Activated CD4-positive, alpha-beta T cell treated with anti-CD3 and anti-CD28 coated beads for 24 hours (primary cell): ENCODE data around the gene KDF1.

ENCODE experiments used
- DNase-seq, 2 donors: peaks; one replicate each; pipeline ENCODE4 v3.0.0-alpha.2; 2020; ENCODE audit warnings: low read depth in 2 of 2

The KDF1 gene

DNA sequence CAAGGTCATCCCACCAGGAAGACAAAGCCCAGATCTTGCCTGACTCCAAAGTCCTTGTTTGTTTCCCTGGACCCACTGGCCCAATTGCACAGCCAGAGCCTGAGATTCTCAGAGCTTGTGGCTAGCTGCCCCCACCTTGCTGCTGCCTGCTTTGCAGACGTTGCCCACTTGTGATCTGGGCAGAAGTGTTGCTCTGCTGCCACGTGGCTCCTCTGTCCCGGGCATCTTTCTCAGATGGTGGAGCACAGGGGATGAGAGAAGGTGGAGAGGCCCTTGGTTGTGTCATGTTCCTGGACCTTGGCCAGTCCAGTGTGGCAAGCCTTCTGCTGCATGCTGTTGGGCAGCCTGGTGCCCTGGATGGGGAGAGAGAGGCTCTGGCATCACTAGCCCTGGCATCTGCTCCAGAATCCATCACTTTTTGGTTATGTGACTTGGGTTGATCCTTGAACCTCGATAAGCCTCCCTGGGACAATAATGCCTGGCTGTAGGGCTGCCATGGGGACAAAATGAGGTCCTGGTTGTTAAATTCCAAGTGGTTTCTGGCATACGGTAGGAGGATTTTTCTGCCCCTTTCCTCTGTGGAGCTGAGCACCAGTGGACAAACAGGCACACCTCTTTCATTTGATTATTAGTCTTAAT lies 44.9 kb downstream of the KDF1 start:
- no peak for DNase-seq

DNA sequence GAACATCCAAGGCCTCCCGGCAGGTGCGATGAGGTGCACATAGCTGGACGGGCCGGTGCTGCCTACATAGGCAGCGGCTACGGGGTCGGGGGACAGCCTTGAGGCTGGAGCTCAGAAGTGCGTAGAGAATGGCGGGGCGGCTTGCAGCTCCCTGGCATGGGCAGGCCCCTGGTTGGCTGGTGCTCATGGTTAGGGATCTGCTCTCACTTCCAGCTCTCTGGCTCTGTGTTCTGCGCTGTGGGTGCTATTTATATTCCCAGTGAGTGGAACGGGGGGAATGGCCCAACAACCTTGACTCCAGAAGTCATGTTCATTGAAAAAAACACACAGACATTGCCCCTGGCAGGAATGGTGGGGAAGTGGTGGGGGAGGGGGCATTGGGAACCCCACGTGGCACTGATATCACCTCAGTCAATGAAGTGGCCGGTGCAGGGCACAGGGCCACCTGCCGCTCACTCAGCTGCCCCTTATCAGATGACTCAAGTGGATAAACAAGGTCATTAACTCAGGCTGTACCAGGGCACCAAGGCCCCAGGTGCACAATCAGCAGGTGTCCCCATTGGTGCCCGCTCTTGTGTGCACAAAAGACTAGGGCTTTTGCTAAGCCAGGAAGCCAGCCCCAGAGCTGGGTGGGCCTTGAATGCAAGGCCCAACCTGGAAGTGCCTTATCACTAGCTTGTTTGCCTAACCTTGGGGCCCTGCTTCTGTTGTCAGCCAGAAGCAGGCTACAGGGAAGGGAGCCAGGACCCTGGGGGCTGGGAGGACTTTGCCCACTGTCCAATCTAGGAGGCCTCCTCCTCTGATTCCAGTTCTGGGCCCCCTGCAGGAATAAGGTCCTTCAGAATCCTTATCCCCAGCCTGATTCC lies 46.3 kb downstream of the KDF1 start, which contains the start of gene NR0B2:
TSS of gene NR0B2 (minus strand) at position 222 of the 866 bp plus-strand sequence. CDS start at position 187, 35 bp downstream.
- DNase-seq: no peak

DNA sequence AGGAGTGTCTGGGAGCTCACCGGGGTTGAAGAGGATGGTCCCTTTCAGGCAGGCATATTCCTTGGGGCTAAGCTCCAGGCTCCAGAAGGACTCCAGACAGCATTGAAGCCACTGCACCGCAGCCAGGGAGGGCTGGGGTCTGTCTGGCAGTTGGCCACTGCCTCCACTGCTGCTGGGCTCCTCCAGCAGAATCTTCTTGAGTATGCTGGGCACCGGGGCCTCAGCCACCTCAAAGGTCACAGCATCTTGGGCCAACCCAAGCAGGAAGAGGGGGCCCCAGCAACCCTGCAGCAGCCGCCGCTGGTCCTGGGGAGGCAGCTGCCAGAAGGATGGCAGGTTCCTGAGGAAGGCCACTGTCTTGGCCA lies 46.9 kb downstream of the KDF1 start:
- no peak for DNase-seq

DNA sequence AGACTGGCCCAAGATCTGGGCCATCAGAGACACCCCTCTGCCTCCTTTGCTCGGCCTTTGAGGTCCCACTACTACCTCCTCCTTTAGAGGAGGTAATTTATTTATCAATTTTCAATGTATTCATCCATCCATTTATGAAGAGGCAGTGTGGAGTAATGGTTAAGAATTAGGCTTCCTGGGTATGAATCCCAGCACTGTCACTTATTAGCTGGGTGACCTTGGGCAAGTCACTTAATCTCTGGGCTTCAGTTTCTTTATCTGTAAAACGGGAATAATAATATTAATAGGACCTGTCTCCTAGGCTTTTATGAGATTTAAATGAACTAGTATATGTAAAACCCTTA lies 48.1 kb downstream of the KDF1 start:
- no peak for DNase-seq

DNA sequence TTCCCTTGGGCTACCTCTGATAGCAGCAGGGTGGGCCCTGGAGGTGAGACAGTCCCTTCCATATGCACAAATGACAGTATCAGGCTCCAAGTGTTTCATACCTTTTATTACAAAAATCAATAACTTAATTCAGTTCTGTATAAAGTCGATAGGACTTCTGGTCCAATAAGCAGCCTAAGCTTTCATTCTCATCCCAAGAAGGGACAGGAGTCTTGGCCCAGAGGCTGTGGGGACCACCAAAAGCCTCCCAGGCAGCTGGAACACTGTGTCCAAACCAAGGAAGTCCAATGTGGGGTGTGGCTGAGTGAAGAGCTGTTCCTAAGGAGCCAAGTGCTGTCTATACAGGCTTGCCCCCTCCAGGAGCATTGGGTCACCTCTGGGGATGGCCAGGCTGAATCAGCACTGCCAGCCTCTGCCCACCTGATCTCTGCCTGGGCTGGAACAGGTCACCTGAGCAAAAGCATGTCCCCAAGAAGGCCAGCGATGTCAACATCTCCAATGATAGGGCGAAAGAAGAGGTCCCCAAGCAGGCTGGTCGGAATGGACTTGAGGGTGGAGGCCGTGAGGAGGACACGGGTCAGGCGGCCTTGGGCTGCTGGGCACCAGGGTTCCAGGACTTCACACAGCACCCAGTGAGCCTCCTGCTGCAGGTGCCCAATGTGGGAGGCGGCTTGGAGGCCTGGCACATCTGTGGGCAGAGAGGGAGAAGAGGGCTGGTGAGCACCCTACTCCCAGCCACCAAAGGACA lies 48.7 kb downstream of the KDF1 start:
- DNase-seq: no peak

DNA sequence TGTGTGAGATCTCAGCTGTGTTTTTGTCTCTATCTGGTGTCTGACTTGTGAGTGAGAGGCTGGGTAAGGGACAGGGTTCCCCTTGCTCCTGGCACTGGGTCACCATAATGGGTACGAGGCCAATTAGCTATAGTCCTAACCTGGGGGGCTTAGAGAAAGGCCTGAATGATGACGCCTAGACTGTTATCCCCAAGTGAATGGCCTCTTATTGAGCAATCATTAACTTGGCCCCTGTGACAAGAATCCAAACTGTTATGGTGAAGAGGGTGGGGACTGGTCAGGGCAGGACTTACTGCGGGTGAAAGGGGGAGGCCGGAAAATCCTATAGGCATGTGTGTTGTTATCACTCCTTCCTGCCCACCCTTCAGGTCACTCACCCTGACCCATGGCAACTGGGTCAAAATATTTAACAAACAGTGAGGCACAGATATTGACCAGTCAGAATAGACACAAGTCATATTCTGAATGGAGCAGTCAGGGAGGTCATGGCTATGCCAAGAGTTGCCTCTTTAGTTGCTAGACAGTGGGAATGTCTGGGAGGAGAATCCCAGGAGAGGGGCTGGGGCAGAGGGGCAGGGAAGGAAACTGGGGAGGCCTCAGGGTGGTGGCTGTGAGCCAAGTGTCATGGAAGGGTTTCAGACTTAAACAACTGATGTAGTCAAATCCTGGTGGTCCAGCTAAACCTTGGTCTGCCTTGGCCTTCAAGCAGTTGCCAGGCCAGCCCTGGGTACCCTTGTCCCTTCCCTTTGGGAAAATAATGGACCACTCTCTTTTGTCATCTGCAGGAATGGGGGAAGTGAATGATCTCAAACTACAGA lies 49.7 kb downstream of the KDF1 start:
- DNase-seq: no peak

DNA sequence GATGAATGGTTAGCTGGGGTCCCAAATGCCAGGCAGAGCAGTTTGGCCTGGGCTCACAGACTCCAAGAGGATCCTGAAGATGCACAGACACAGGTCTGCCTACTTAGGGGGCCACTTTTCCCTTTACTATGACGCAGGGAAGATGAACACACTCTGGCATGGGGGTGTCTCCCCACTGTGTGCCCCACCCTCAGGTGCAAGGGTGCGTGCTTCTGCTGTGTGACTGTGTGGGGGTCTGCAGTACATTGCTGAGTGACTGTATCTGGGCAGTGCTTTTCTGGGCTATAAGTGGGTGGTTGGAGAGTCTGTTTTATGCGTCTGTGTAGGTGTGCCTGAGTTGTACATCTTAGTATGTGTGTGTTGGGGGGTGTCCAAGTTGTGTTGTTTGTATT lies 50.3 kb downstream of the KDF1 start:
- no peak for DNase-seq

DNA sequence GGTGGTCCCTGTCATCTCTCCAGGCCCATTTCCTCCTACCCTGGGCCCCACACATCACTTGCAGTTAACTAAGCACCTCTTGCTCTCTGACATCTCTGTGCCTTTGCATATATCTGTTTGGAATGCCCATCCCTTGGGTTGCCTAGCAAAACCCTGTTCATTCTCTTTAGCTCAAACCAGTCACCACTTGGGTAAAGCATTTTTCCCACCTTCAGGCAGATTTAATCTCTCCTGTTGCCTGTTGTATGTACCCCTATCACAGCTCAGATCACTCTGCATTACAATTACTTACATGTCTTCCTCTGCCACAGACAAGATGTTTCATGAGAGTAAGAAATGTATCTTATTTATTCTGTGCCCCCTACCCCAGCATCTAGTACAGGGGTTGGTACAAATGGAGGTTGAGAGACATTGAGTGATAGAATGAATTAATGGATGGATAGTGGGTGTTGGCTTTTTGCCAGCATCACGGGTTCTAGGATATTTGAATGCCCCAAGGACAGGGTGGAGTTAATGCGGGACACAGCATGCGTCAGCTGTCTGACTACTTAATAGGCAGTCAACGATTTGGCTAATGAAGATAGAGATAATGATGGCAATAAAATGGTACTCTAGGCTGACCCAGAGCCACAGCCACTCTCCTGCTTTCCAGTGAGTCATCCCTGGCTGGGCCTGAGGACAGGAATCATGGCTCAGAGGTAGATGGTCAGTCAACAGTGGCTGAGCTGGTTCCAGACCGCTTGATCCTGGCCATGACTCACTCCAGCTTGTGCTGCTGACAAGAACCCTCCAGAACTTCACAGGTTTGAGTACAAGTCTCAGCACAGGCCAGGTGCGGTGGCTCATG lies 53.0 kb downstream of the KDF1 start:
- no peak for DNase-seq

DNA sequence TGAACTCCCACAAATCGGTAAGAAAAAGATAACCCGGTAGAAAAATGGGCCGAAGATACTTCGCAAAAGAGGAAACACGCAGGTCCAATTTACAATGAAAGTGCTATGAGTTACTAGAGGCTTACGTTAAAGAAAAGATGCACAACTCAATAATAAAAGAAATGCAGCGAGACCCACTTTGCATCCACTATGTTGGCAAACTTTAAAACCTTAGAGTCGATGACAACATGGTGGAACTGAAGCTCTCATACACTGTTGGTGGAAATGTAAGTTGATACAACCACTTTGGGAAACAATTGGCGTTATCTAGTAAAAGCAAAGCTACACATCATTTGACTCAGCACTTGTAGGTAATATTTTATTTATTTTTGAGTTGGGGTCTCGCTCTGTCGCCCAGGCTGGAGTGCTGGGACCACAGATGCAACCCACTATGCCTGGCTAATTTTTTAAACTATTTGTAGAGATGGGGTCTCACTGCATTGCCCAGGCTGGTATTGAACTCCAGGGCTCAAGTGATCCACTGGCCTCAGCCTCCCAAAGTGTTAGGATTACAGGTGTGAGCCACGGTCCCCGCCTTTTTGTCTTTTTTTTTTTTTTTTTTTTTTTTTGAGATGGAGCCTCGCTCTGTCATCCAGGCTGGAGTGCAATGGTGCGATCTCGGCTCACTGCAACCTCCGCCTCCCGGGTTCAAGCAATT lies 59.3 kb downstream of the KDF1 start:
- DNase-seq: no peak

DNA sequence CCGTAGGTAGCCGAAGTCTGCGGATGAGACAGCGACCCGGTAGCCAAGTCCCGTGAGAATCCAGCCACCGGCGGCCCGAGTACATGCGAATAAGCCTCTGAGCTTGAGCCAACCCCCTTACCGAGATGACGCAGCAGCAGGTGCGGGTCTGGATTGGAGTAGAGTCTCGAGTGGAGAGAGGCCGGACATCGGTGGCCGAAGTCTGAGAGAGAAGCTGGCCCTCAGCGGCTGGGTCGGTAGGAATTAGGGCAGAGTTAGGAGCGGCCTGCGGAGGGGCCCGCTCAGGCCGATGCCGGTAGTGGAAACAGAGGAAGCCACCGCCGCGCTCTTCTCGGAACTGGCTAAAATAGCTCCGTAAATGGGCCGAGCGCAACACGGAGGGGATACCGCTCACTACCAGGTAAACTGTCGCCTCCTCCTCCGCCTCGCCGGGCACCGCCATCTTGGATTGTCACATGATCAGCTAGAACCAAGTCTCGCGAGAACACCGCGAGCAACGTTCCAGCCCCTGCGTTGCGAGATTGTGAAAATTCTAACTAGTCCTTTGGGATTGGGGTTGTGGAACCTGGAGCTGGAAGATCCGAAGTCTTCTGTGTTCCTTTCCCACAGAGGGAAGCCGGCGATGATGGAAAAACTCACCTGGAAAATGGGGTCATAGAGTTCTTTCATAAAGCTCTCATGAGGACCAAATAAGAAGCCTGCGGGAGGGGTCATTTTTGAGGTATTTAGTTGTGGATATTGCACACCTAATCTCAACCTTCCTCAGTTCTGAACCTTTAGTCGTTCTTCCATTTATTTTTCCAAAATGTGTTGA lies 60.1 kb downstream of the KDF1 start, which contains the start of gene GPATCH3:
TSS of gene GPATCH3 (minus strand) at position 467 of the 814 bp plus-strand sequence. CDS start at position 442, 25 bp downstream.
- peak; percentile 74 to 85 for DNase-seq
